Brain microvascular endothelial cell (primary cell): Measurements from ENCODE around the gene PSMB3.

Experiments
- DNase-seq: peaks from one replicate; pipeline ENCODE4 v3.0.0-alpha.2; 2020
- H3K27ac ChIP-seq: fragments of 250-450 bp; sonication (Bioruptor Pico); 2 replicates; pipeline ENCODE4 v1.5.1; 2020; ENCODE audit warnings: mild to moderate bottlenecking, moderate library complexity
- H3K27me3 ChIP-seq: fragments of 250-450 bp; sonication (Bioruptor Pico); replicated peaks from 2 replicates; pipeline ENCODE4 v1.5.1; 2020; ENCODE audit warnings: mild to moderate bottlenecking
- H3K36me3 ChIP-seq: fragments of 250-450 bp; sonication (Bioruptor Pico); replicated peaks from 2 replicates; pipeline ENCODE4 v1.5.1; 2020; ENCODE audit warnings: mild to moderate bottlenecking
- H3K4me3 ChIP-seq: 2 replicates; pipeline ENCODE4 v1.5.1; 2011; ENCODE audit warnings: low read depth, mild to moderate bottlenecking, control low read depth, low read length, moderate library complexity
- CTCF ChIP-seq: IDR thresholded peaks from 2 replicates; pipeline ENCODE4 v1.5.1; 2011; ENCODE audit warnings: low read depth, mild to moderate bottlenecking, moderate library complexity, low read length, control low read depth, inconsistent platforms; ENCODE audit errors: missing control alignments
- in situ Hi-C: cut with HindIII; loops from 2 replicates; pipeline ENCODE4 v1.10.0; 2017; ENCODE audit warnings: low sequenced_read_pairs, low pct_ligation_motif_present

PSMB3 gene

GRCh38 chr17:38728290-38728831, 24.2 kb upstream of the PSMB3 start:
- no peak for DNase-seq
- Histone ChIP-seq H3K4me3 (no peak overlapping the region), H3K27ac (no peak overlapping the region), H3K27me3 (no peaks in the 10 kb centered on the region), H3K36me3 (peaks cover 6% of the 10 kb centered on the region)
- in situ Hi-C loops, result no loop called here
- TF ChIP-seq CTCF, result no peak

GRCh38 chr17:38729368-38729885, 23.1 kb upstream of the PSMB3 start:
- peaks cover 9% of the 10 kb centered on the region for H3K36me3 ChIP-seq
- in situ Hi-C loops, result no loop called here
- TF ChIP-seq CTCF, result no peak
- H3K27me3 ChIP-seq, result no peaks in the 10 kb centered on the region
- no peak overlapping the region for H3K27ac ChIP-seq
- peak overlapping the region; percentile 66 for H3K4me3 ChIP-seq
- DNase-seq, result no peak

GRCh38 chr17:38729886-38730525, 22.5 kb upstream of the PSMB3 start, which contains the start of gene CISD3:
Gene CISD3 (plus strand): TSS chr17:38730341. CDS start chr17:38730359, 18 bp downstream.
- Histone ChIP-seq H3K4me3 (peak within 1 kb of the TSS; percentile 70), H3K27me3 (no peaks in the 10 kb centered on the region), H3K27ac (no peak within 1 kb of the TSS), H3K36me3 (peaks cover 5% of the 10 kb centered on the region)
- in situ Hi-C loops, result no loop called here
- no peak for DNase-seq
- TF ChIP-seq CTCF, result peak; percentile 39

GRCh38 chr17:38730526-38731379, 21.8 kb upstream of the PSMB3 start:
- peaks cover 9% of the 10 kb centered on the region for H3K36me3 ChIP-seq
- no peaks in the 10 kb centered on the region for H3K27me3 ChIP-seq
- peak overlapping the region; percentile 70 for H3K4me3 ChIP-seq
- DNase-seq, result no peak
- no peak overlapping the region for H3K27ac ChIP-seq
- in situ Hi-C loops, result no loop called here
- TF ChIP-seq CTCF, result no peak

GRCh38 chr17:38731526-38732294, 20.8 kb upstream of the PSMB3 start:
- no peak for TF ChIP-seq CTCF
- DNase-seq, result no peak
- in situ Hi-C loops, result no loop called here
- H3K27me3 ChIP-seq, result no peaks in the 10 kb centered on the region
- no peak overlapping the region for H3K4me3 ChIP-seq
- peaks cover 19% of the 10 kb centered on the region for H3K36me3 ChIP-seq
- no peak overlapping the region for H3K27ac ChIP-seq
